Mammary microvascular endothelial cell (primary cell): ENCODE data around the gene RNF166. TPM values are rescaled to one million over a fixed set of nuclear protein-coding genes. Genes with fewer than 3 reads are reported as not detected.

Source experiments
- total RNA-seq: library from RNA; depleted of rRNA; stranded (reverse); fragments of >200 nt; gene quantifications from 2 replicates; pipeline ENCODE4 v1.2.3, GENCODE V29; 2015

RNF166 gene, protein sequence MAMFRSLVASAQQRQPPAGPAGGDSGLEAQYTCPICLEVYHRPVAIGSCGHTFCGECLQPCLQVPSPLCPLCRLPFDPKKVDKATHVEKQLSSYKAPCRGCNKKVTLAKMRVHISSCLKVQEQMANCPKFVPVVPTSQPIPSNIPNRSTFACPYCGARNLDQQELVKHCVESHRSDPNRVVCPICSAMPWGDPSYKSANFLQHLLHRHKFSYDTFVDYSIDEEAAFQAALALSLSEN
- total RNA-seq, result 20.8 and 24.9 TPM in 2 replicates

DNA sequence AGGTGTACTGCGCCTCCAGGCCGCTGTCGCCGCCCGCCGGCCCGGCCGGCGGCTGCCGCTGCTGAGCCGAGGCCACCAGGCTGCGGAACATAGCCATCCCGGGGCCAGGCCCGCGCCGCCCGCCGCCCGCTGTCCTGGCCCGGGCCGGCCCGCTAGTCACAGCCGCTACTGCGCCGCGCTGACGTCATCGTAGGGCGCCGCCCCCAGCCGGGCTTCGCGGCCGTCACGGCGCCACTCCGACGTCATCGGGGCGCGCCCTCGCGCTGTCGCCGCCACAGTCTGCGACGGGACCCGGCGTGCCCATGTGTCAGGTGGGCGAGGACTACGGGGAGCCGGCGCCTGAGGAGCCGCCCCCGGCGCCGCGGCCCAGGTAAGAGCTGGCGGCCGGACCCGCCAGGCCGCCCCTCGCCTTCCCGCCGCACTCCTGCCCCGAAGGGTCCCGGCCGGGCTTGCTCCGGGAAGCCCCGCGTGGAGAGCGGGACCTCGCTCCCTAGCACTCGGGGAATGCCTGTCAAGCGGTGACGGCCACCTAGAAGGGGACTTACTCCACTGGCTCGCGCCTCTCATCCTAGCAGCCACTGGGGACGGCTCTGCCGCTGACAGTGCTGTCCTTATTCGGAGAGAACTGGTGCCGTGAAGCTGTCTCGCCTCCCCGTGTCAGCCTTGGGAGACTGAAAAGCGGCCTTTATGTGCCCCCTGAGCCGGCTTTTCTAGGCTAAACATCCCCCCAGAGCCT is at the start of gene RNF166, which contains the start of gene CTU2:
RNF166 (minus strand) TSS at position 180 of the 736 bp plus-strand sequence; CDS start at position 97, 83 bp downstream.
CTU2 (plus strand) TSS at position 275 of the 736 bp plus-strand sequence; CDS start at position 303, 28 bp downstream.

DNA sequence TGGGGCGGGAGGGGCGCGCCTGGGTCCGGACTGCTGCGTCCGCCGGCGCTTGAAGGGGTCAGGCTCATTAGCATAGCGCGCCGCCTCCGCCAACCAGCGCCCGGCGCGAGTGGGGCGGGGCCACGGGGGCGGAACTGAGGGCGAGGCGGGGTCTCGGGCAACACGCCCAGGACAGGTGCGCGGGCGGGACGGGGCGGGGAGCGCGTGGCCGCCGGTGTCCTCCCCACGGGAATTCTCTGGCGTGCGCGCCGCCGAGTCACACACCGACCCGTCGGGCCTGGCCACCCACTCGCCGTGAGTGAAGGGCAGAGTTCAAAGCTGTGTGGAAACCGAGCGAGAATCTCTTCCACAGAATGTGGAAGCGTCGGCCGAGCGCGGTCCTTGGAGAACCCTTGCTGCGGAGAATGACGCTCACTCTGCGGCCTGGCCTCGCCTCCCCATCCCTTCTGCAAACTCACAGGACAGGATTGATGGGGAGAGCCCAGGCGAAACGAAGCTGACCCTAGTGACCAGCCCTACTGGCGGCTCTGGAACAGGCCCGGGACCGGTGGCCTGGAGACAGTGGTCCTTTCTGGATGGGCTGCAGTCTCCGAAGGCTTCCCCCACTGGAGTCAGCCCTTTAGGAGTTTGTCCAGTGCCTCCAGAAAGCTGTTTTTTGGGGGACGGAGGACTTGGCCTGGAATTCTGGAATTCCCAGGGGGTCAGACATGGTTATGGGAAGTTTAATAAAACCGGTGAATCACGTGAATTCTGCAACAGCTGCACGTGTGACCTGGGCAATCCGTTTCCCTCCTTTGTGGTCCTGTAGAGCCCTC is 19.6 kb downstream of the RNF166 start, which contains the start of gene SNAI3:
SNAI3 (minus strand) TSS at position 69 of the 815 bp plus-strand sequence. CDS start 101 bp downstream, outside the sequence.

DNA sequence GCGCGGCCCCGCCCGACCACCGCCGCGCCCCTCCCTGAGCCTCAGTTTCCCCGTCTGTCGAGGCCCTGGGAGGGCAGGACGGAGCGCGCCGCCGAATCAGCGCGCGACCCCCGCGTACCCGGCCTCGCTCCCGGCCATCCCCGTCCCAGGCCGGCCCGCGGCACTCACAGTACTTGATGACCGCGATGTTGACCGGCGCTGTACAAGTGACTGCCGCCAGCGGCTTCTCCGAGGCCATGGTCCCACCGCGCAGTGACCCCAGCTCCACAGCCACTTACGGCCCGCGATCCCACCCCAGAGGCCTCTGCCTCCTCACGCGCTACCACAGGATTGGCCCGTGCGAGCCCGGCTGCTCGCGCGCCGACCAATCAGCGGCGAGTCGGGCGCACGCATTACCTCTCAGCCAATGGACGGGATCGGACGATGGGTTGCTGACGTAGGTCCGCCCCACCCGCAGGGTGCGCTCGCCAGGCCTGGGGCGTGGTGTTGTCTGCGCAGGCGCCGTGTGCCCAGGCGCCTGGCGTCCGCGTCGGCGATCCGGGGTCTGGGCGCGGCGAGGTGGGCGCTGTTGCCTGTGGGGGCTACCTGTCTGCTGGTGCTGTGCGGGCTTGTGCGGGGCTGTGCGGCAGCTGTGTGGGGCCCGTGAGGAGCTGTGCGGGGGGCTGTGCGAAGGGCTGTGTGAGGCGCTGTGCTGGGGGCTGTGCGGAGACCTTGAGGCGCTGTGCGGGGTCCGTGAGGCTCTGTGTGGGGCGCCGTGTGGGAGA is 43.2 kb downstream of the RNF166 start, which contains the start of gene MVD:
MVD (minus strand) TSS at position 249 of the 764 bp plus-strand sequence; CDS start at position 238, 11 bp downstream.

DNA sequence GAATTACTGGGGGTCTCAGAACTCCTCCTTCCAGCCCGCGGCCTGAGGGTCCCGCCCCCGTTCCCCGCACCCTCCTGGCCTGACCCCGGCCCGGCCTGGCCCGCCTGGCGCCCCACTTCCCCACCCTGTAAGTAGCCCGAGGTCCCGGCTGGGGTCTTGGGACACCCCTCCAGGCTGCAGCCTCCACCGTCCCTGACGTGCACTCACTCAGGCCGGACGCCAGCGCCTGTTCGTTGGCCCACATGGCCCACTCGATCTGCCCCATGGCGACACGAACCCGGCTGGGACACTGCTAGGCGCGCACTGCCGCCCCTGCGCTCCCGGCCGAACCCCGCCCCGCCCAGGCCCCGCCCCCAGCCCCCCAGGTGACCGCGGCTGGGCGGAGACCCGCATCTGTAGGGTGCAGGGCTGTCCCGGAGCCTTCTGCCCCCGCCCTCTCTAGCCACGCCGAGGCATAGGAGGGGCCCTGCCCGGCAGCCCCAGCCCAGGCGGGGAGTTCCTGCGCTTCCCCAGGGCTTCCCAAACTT is 55.4 kb downstream of the RNF166 start, which contains the start of gene CYBA:
CYBA (minus strand) TSS at position 305 of the 527 bp plus-strand sequence; CDS start at position 265, 40 bp downstream.

Other genes starting within 250 kb of the RNF166 start
- 16.8 and 21.0 TPM in 2 replicates for gene ZC3H18, start 136.0 kb downstream of the RNF166 start, total RNA-seq
- 0.79 TPM in 1 of 2 replicates, not detected in the other for gene IL17C, start 67.8 kb downstream of the RNF166 start, total RNA-seq
- 194 and 228 TPM in 2 replicates for gene CYBA, start 55.4 kb downstream of the RNF166 start, total RNA-seq
- 67.0 and 69.5 TPM in 2 replicates for gene MVD, start 43.3 kb downstream of the RNF166 start, total RNA-seq
- 0.13 TPM in 1 of 2 replicates, not detected in the other for gene SNAI3, start 19.9 kb downstream of the RNF166 start, total RNA-seq
- gene CTU2, start 95 bp upstream of the RNF166 start, total RNA-seq, result 19.9 and 25.9 TPM in 2 replicates
- gene PIEZO1, start 78.8 kb upstream of the RNF166 start, total RNA-seq, result 259 and 277 TPM in 2 replicates
- 14.2 and 27.4 TPM in 2 replicates for gene CDT1, start 97.4 kb upstream of the RNF166 start, total RNA-seq
- 280 and 289 TPM in 2 replicates for gene APRT, start 105.5 kb upstream of the RNF166 start, total RNA-seq
- gene GALNS, start 150.5 kb upstream of the RNF166 start, total RNA-seq, result 21.9 and 22.0 TPM in 2 replicates
- gene TRAPPC2L, start 150.7 kb upstream of the RNF166 start, total RNA-seq, result 66.9 and 84.2 TPM in 2 replicates
- not detected in 2 replicates for gene PABPN1L, start 160.3 kb upstream of the RNF166 start, total RNA-seq